ENCODE measurements around the gene RASAL2. TPM values are rescaled to one million over a fixed set of nuclear protein-coding genes. Genes with fewer than 3 reads are reported as not detected.

The RASAL2 gene
- total RNA-seq, 1 donor from 2014 or later: 18.3 TPM

GRCh38 chr1:178461701-178462100, 367.8 kb downstream of the RASAL2 start:
- no peak overlapping the region for H3K4me3 Mint-ChIP-seq
- TF ChIP-seq, protein P1, sequence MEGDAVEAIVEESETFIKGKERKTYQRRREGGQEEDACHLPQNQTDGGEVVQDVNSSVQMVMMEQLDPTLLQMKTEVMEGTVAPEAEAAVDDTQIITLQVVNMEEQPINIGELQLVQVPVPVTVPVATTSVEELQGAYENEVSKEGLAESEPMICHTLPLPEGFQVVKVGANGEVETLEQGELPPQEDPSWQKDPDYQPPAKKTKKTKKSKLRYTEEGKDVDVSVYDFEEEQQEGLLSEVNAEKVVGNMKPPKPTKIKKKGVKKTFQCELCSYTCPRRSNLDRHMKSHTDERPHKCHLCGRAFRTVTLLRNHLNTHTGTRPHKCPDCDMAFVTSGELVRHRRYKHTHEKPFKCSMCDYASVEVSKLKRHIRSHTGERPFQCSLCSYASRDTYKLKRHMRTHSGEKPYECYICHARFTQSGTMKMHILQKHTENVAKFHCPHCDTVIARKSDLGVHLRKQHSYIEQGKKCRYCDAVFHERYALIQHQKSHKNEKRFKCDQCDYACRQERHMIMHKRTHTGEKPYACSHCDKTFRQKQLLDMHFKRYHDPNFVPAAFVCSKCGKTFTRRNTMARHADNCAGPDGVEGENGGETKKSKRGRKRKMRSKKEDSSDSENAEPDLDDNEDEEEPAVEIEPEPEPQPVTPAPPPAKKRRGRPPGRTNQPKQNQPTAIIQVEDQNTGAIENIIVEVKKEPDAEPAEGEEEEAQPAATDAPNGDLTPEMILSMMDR (IDR thresholded peaks at IDR 0.05): no peak
- TF ChIP-seq EZH2 (IDR thresholded peaks at IDR 0.05) (no peak), EZH2phosphoT487 (IDR thresholded peaks at IDR 0.05) (no peak)
- Histone ChIP-seq H3K27me3 (no peaks in the 10 kb centered on the region), H3F3A (ENCODE audit: low read depth) (peaks cover 6% of the 10 kb centered on the region), H2AFZ (replicated peaks) (no peak overlapping the region), H3K4me1 (peaks cover 14% of the 10 kb centered on the region), H3K27ac (peak overlapping the region; percentile 33), H3K4me2 (no peak overlapping the region), H3K9me3 (ENCODE audit: low read depth) (no peaks in the 10 kb centered on the region), H3K9ac (no peak overlapping the region), H3K79me2 (ENCODE audit: low read depth) (no peaks in the 10 kb centered on the region), H3K4me3 (no peak overlapping the region), H3K36me3 (no peaks in the 10 kb centered on the region), H4K20me1 (ENCODE audit: low read depth) (no peaks in the 10 kb centered on the region)
- H3K9me3 Mint-ChIP-seq: no peaks in the 10 kb centered on the region
- no peaks in the 10 kb centered on the region for H3K27me3 Mint-ChIP-seq (ENCODE audit: insufficient read depth, low read depth)
- DNase-seq (ENCODE audit: low spot score): no peak
- H3K4me1 Mint-ChIP-seq: peaks cover 6% of the 10 kb centered on the region
- no peak overlapping the region for H3K27ac Mint-ChIP-seq
- peaks cover 19% of the 10 kb centered on the region for H3K36me3 Mint-ChIP-seq

- H3K27ac ChIP-seq: no peak overlapping the region
- peaks cover 6% of the 10 kb centered on the region for H3F3A ChIP-seq (ENCODE audit: low read depth)
- Mint-ChIP-seq H3K27ac (no peak overlapping the region), H3K36me3 (peaks cover 19% of the 10 kb centered on the region), H3K27me3 (ENCODE audit: insufficient read depth, low read depth) (no peaks in the 10 kb centered on the region), H3K4me3 (no peak overlapping the region), H3K9me3 (no peaks in the 10 kb centered on the region), H3K4me1 (peaks cover 3% of the 10 kb centered on the region)
- TF ChIP-seq, protein P1 (IDR thresholded peaks at IDR 0.05): no peak
- TF ChIP-seq EZH2phosphoT487 (IDR thresholded peaks at IDR 0.05) (no peak), EZH2 (IDR thresholded peaks at IDR 0.05) (no peak)
- H3K4me3 ChIP-seq: no peak overlapping the region
- no peak overlapping the region for H2AFZ ChIP-seq (replicated peaks)
- H3K4me1 ChIP-seq: peaks cover 14% of the 10 kb centered on the region
- H4K20me1 ChIP-seq (ENCODE audit: low read depth): no peaks in the 10 kb centered on the region
- no peaks in the 10 kb centered on the region for H3K9me3 ChIP-seq (ENCODE audit: low read depth)
- DNase-seq (ENCODE audit: low spot score): no peak
- no peak overlapping the region for H3K4me2 ChIP-seq
- no peaks in the 10 kb centered on the region for H3K79me2 ChIP-seq (ENCODE audit: low read depth)
- H3K27me3 ChIP-seq: no peaks in the 10 kb centered on the region
- no peaks in the 10 kb centered on the region for H3K36me3 ChIP-seq
- no peak overlapping the region for H3K9ac ChIP-seq
Observed at GRCh38 chr1:178464141-178464540, 370.2 kb downstream of the RASAL2 start.

GRCh38 chr1:178464566-178464965, 370.7 kb downstream of the RASAL2 start:
- no peak for TF ChIP-seq EZH2 (IDR thresholded peaks at IDR 0.05)
- TF ChIP-seq EZH2phosphoT487 (IDR thresholded peaks at IDR 0.05): no peak
- TF ChIP-seq, protein P1 (IDR thresholded peaks at IDR 0.05): no peak
- Mint-ChIP-seq H3K4me1 (peaks cover 3% of the 10 kb centered on the region), H3K27ac (no peak overlapping the region), H3K4me3 (no peak overlapping the region), H3K9me3 (no peaks in the 10 kb centered on the region), H3K27me3 (ENCODE audit: insufficient read depth, low read depth) (no peaks in the 10 kb centered on the region), H3K36me3 (peaks cover 19% of the 10 kb centered on the region)
- Histone ChIP-seq H3K9me3 (ENCODE audit: low read depth) (no peaks in the 10 kb centered on the region), H3F3A (ENCODE audit: low read depth) (peaks cover 6% of the 10 kb centered on the region), H3K9ac (no peak overlapping the region), H2AFZ (replicated peaks) (no peak overlapping the region), H3K27ac (no peak overlapping the region), H3K79me2 (ENCODE audit: low read depth) (no peaks in the 10 kb centered on the region), H3K4me1 (peaks cover 14% of the 10 kb centered on the region), H3K4me3 (no peak overlapping the region), H3K36me3 (no peaks in the 10 kb centered on the region), H3K4me2 (no peak overlapping the region), H3K27me3 (no peaks in the 10 kb centered on the region), H4K20me1 (ENCODE audit: low read depth) (no peaks in the 10 kb centered on the region)
- DNase-seq (ENCODE audit: low spot score): no peak

All from neural progenitor cell (in vitro differentiated cells).